Measurements from ENCODE around the gene NEDD4L.

The NEDD4L gene

GRCh38 chr18:58255701-58256311 lies 211.8 kb downstream of the NEDD4L start:
- no peak overlapping the region for H3K4me3 ChIP-seq (ENCODE audit: low read depth, low read length)
- no peak for TF ChIP-seq CTCF (IDR thresholded peaks at IDR 0.05; ENCODE audit: low read depth, low read length, missing control alignments)
- no peak for DNase-seq (ENCODE audit: low read depth)
- in situ Hi-C loops (cut with HindIII; ENCODE audit: low sequenced_read_pairs): no loop called here

- in situ Hi-C loops (cut with HindIII; ENCODE audit: low sequenced_read_pairs): no loop called here
Measured at GRCh38 chr18:58256316-58257080, 212.5 kb downstream of the NEDD4L start.

GRCh38 chr18:58257461-58257860 lies 213.4 kb downstream of the NEDD4L start:
- no peak for TF ChIP-seq CTCF (IDR thresholded peaks at IDR 0.05; ENCODE audit: low read depth, low read length, missing control alignments)
- DNase-seq (ENCODE audit: low read depth): no peak
- in situ Hi-C loops (cut with HindIII; ENCODE audit: low sequenced_read_pairs): no loop called here
- no peak overlapping the region for H3K4me3 ChIP-seq (ENCODE audit: low read depth, low read length)

More at GRCh38 chr18:58256316-58257080, 212.5 kb downstream of the NEDD4L start:
- no peak for TF ChIP-seq CTCF (IDR thresholded peaks at IDR 0.05; ENCODE audit: low read depth, low read length, missing control alignments)
- H3K4me3 ChIP-seq (ENCODE audit: low read depth, low read length): no peak overlapping the region
- no peak for DNase-seq (ENCODE audit: low read depth)

- in situ Hi-C loops (cut with HindIII; ENCODE audit: low sequenced_read_pairs): no loop called here
- no peak overlapping the region for H3K4me3 ChIP-seq (ENCODE audit: low read depth, low read length)
- TF ChIP-seq CTCF (IDR thresholded peaks at IDR 0.05; ENCODE audit: low read depth, low read length, missing control alignments): no peak
- no peak for DNase-seq (ENCODE audit: low read depth)
Measured at GRCh38 chr18:58258692-58259342, 214.8 kb downstream of the NEDD4L start.

GRCh38 chr18:58263055-58263957 lies 219.3 kb downstream of the NEDD4L start:
- TF ChIP-seq CTCF (IDR thresholded peaks at IDR 0.05; ENCODE audit: low read depth, low read length, missing control alignments): no peak
- no peak overlapping the region for H3K4me3 ChIP-seq (ENCODE audit: low read depth, low read length)
- in situ Hi-C loops (cut with HindIII; ENCODE audit: low sequenced_read_pairs): no loop called here
- no peak for DNase-seq (ENCODE audit: low read depth)

- H3K4me3 ChIP-seq (ENCODE audit: low read depth, low read length): no peak overlapping the region
- DNase-seq (ENCODE audit: low read depth): no peak
- in situ Hi-C loops (cut with HindIII; ENCODE audit: low sequenced_read_pairs): no loop called here
- no peak for TF ChIP-seq CTCF (IDR thresholded peaks at IDR 0.05; ENCODE audit: low read depth, low read length, missing control alignments)
Measured at GRCh38 chr18:58264075-58264474, 220.0 kb downstream of the NEDD4L start.

Data from astrocyte of the cerebellum (primary cell).